ENCODE results near the gene CCDC149. TPM values are rescaled to one million over a fixed set of nuclear protein-coding genes. Genes with fewer than 3 reads are reported as not detected.

The CCDC149 gene
- total and polyA plus RNA-seq, 9 of the 15 experiments (the other 6 are each of a cell fraction or from before 2014, with no cell fraction given): 0.04 to 0.18 TPM; not detected in 7

DNA sequence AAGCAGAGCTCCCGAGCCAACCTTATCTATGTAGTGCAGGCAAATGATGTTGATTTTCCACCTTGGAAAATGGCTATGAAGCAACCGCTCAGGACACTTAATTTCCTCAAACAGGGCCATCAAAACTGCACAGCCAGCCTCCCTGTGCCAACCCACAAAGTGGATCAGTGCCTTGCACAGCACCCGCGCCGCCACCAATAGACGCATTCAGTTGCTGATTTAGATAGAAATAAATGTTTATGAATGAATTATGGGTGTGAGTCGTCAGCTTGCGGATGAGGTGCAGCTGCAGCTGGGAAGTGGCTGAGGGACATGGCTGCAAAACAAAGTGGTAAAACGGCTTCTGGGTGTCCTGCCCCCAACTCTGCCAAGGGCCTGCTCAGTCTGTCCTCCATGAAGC, 70.5 kb downstream of the CCDC149 start (continued):
- TF ChIP-seq, protein P1, sequence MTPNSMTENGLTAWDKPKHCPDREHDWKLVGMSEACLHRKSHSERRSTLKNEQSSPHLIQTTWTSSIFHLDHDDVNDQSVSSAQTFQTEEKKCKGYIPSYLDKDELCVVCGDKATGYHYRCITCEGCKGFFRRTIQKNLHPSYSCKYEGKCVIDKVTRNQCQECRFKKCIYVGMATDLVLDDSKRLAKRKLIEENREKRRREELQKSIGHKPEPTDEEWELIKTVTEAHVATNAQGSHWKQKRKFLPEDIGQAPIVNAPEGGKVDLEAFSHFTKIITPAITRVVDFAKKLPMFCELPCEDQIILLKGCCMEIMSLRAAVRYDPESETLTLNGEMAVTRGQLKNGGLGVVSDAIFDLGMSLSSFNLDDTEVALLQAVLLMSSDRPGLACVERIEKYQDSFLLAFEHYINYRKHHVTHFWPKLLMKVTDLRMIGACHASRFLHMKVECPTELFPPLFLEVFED (CRISPR knock-in tag; conservative IDR thresholded peaks at IDR 0.05): no peak
- TF ChIP-seq ZC3H4 (CRISPR knock-in tag; IDR thresholded peaks at IDR 0.05; ENCODE audit: borderline replicate concordance): no peak
- TF ChIP-seq ZNF212 (CRISPR knock-in tag; IDR thresholded peaks at IDR 0.05): no peak

DNA sequence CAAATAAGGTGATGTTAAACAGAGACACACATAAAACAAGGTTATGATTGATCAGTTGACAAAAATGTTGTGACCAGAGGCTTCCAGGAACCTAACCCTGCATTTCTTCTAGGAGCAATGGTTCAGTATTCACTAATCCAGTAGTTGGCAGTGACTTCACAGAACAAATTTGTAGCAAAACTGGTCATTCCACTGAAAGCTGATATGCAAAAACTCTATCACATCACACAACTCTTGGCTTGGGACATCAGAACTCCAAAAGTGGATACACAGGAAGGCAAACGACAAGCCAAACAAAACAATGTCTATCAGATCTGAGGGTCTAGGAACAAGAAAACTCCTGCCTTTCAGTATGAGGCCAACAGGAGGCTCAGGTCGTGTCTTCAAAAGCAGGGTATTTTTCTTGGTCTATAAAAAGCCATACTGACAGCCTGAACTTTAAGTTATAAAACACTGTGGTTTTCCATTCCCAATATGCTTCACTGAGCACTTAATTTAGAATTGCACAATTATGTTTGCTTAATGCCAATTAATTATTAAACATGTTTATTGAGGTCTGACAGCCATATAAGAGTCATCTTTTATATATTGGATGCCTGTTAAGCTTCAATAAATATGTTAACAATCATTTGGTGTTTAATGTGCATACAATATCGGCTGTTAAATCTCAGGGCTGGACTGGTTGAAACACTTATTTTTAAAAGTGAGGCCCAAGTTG, 71.9 kb downstream of the CCDC149 start:
- Histone ChIP-seq H3K27ac (ENCODE audit: extremely low read depth, low read depth, low read length) (no peak overlapping the region), H3K9me1 (ENCODE audit: control insufficient read depth, insufficient read depth, low read length) (no peaks in the 10 kb centered on the region), H3K4me1 (replicated peaks in 1 of 2; ENCODE audit: control insufficient read depth in 2 of 2, insufficient read depth in 2 of 2, low read length in 2 of 2) (no peaks in the 10 kb centered on the region), H3K9ac (ENCODE audit: insufficient read depth in 1 of 2, low read depth in 2 of 2, low read length in 2 of 2) (no peak overlapping the region), H4K20me1 (replicated peaks; ENCODE audit: control insufficient read depth, insufficient read depth, low read length) (no peaks in the 10 kb centered on the region), H3K4me3 (no peak overlapping the region), H3K9me3 (replicated peaks; ENCODE audit: control insufficient read depth, insufficient read depth, low read depth, low read length) (no peaks in the 10 kb centered on the region), H3K4me2 (ENCODE audit: insufficient read depth, low read length) (no peak overlapping the region), H3K27me3 (ENCODE audit: control insufficient read depth in 2 of 2, insufficient read depth in 2 of 2, low read length in 2 of 2) (peaks cover 5 to 47% of the 10 kb centered on the region in 2 experiments; a peak in 4 of 5 replicates), H3K36me3 (ENCODE audit: control insufficient read depth, insufficient read depth, low read length) (no peaks in the 10 kb centered on the region), H2AFZ (ENCODE audit: low read depth, low read length) (no peak overlapping the region), H3K79me2 (ENCODE audit: control insufficient read depth, insufficient read depth, low read length) (no peaks in the 10 kb centered on the region)
- 2% methylated on average over 3 of the region's 3 CpGs for WGBS (ENCODE audit: insufficient coverage, low coverage, missing lambda C conversion rate)
- TF ChIP-seq ERF (CRISPR knock-in tag; IDR thresholded peaks at IDR 0.05) (no peak), SREBF2 (CRISPR knock-in tag; IDR thresholded peaks at IDR 0.05) (no peak), ZNF57 (CRISPR knock-in tag; IDR thresholded peaks at IDR 0.05) (no peak)
- no TSS peak for BruUV-seq (replicated peaks)
- DNase-seq (ENCODE audit: extremely low read depth in 1 of 4, low spot score in 3 of 4): no peak
- FAIRE-seq: no peak
- no peak for ATAC-seq
- in situ Hi-C loops (cut with MboI): no loop called here
- intact Hi-C loops (cut with micrococcal nuclease): no loop called here
- CTCF ChIA-PET (ENCODE audit: low intra/inter-chr PET ratio): no interaction called here
- POLR2A ChIA-PET: no interaction called here
